ENCODE measurements around the gene C22orf39.

C22orf39 gene

GRCh38 chr22:19447330-19448075 lies at the start of gene C22orf39:
Gene C22orf39 (minus strand): TSS chr22:19447711. CDS start chr22:19447688, 23 bp downstream.
- no peak for TF ChIP-seq CTCF (IDR thresholded peaks at IDR 0.05; ENCODE audit: low read depth, low read length, missing control alignments)
- DNase-seq (ENCODE audit: extremely low read depth, low read depth), result peak; percentile 74
- H3K4me3 ChIP-seq (replicated peaks; ENCODE audit: low read depth, low read length), result peak within 1 kb of the TSS; percentile 72

GRCh38 chr22:19497245-19497644 lies 49.7 kb upstream of the C22orf39 start:
- no peak overlapping the region for H3K4me3 ChIP-seq (replicated peaks; ENCODE audit: low read depth, low read length)
- no peak for TF ChIP-seq CTCF (IDR thresholded peaks at IDR 0.05; ENCODE audit: low read depth, low read length, missing control alignments)
- DNase-seq (ENCODE audit: extremely low read depth, low read depth), result no peak

- no peak overlapping the region for H3K4me3 ChIP-seq (replicated peaks; ENCODE audit: low read depth, low read length)
- no peak for DNase-seq (ENCODE audit: extremely low read depth, low read depth)
- no peak for TF ChIP-seq CTCF (IDR thresholded peaks at IDR 0.05; ENCODE audit: low read depth, low read length, missing control alignments)
Measured at GRCh38 chr22:19496324-19496630, 48.8 kb upstream of the C22orf39 start.

GRCh38 chr22:19495562-19496323 lies 48.2 kb upstream of the C22orf39 start:
- no peak for TF ChIP-seq CTCF (IDR thresholded peaks at IDR 0.05; ENCODE audit: low read depth, low read length, missing control alignments)
- no peak overlapping the region for H3K4me3 ChIP-seq (replicated peaks; ENCODE audit: low read depth, low read length)
- DNase-seq (ENCODE audit: extremely low read depth, low read depth), result no peak

- DNase-seq (ENCODE audit: extremely low read depth, low read depth), result no peak
- no peak overlapping the region for H3K4me3 ChIP-seq (replicated peaks; ENCODE audit: low read depth, low read length)
- no peak for TF ChIP-seq CTCF (IDR thresholded peaks at IDR 0.05; ENCODE audit: low read depth, low read length, missing control alignments)
Measured at GRCh38 chr22:19494676-19495173, 47.2 kb upstream of the C22orf39 start.

- TF ChIP-seq CTCF (IDR thresholded peaks at IDR 0.05; ENCODE audit: low read depth, low read length, missing control alignments), result no peak
- no peak overlapping the region for H3K4me3 ChIP-seq (replicated peaks; ENCODE audit: low read depth, low read length)
- DNase-seq (ENCODE audit: extremely low read depth, low read depth), result no peak
Measured at GRCh38 chr22:19494001-19494560, 46.6 kb upstream of the C22orf39 start.
